ENCODE data around the gene LTBP1.
"Not testable (repeated sequence)": the region's sequence is repeated elsewhere in the genome, so short reads cannot be mapped to it uniquely, and the experiment has no call there.

The LTBP1 gene

DNA sequence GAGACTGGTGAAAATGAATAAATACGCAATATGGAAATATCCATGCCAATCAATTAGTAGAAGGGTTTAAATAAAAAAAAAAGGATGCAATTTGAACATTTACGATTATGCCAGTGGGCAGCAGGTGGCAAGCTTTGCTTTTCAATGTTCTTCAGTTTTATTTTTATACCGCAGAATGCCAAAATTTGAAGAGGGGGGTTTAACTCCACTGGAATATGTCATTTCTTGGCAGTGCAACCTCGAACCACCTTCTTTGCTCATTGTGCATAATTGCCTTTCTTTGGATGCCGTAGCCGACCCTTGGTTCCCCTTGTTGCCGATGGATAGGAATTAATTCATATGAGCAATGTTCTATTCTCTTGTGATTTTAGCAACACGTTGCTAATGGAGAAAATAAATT, 88.0 kb downstream of the LTBP1 start:
- peak in 9 of 56 donors; percentile 2 to 20 (median 8) for DNase-seq

DNA sequence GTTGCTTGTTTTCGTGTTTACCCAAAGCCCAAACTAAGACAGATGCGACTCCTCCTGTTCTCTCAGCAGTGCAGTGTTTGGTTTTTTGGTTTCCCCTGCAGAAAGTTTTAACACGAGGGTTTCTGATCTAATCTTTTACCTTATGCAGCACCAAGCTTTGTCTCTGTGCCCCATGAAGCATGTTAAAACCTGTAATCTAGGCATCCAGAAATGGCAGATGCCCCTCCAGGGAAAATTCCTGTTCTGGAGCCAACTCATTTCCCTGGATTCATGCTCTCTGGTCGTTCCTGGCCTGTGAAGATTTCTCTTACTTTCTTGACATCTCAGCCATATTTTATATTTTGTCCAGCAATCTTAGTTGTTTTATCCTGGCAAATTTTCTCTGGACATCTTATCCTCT, 91.5 kb downstream of the LTBP1 start:
- no peak for DNase-seq

DNA sequence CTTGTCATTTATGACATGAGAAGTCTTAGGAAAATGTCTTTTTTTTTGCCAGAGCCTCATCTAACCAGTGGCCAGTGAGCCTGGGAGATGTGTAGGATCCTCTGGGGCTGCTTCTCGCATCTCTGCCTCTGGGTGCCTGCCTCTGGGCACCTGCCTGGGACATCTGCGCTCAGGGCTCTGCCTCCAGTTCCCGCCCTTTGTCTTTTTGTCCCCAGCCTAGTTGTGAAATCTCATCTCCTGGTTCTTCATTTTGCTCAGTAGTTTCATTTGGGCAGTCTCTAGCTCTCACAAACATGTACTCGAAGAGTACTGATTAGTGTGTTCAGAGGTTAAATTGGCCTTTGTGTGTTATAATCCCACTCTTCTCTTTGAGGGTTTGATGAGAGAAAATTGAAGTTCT, 92.0 kb downstream of the LTBP1 start:
- no peak for DNase-seq

- no peak for DNase-seq
Observed at GRCh38 chr2:33040541-33040940, 93.8 kb downstream of the LTBP1 start.

GRCh38 chr2:33042265-33042664, 95.5 kb downstream of the LTBP1 start:
- no peak for DNase-seq

DNA sequence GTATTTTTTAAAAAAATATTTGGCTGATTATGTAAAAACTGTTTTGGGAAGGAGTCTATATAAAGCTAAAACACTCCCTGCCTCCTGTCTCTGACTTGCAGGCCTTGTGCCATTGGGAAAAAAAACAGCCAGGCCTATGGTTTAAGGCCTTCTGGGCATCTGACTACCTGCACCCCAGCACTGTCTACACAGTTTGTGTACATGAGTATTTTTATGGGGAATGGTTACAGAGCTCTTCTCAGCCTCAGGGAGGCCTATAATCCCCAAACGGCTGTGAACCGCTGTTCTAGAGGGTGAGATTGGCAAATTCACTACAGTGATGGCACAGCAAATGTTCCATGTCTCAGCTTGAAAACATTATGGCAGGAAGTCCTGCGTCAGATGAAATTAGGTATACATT, 96.1 kb downstream of the LTBP1 start:
- no peak for DNase-seq

- no peak for DNase-seq
Observed at GRCh38 chr2:33047939-33048338, 101.2 kb downstream of the LTBP1 start.

DNA sequence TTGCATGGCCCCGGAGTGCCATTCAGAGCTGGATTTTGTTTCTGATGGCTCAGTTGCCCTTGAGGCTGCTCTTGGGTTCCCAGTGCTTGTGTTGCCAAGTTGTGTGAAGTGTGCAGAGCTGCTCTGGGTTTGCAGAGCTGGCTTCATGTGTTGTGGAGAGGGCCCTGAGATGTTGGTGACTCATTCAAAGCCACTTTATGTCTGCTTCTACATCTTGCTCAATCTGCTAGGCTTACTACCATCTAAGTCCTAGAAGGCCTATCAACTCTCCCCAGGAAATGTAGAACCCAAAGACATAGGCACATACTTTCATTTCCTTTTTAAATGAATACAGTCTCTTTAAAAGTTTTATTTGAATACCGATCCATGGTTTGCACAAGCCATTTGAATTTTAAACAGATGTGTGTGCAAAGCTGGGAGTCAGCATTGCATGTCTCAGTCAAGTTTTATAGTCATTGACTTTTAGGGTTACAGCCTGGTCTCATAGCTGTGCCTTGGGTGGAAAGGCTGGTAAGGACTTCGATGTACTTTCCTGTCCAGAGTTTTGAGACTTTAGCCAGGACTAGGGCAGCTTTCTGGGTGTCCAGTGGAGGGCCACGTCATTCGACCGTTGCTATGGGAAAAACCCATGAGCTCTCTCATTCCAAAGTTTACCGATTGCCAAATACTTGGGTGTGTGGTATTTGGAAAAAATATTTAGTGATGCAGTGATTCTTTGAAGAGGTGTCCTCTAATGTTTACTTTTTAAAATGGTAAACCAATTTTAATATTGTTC, 105.0 kb downstream of the LTBP1 start:
- DNase-seq: no peak

DNA sequence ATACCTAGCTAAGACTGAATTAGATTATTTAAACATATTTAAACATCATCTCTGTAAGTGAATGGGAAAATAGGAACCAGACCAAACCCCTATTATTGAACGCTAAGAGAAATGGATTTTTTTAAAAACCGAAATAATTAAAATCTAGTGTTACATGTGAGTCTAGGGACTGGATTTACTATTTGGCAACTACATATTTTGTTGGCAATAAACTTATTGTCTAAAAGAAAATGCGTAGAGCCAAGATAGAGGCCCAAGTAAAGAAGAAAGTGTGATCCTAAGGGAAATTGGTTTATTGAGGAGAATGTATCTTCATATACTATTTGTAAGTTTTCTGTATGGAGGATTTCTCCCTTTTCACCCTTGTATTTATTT, 105.6 kb downstream of the LTBP1 start:
- DNase-seq: no peak

DNA sequence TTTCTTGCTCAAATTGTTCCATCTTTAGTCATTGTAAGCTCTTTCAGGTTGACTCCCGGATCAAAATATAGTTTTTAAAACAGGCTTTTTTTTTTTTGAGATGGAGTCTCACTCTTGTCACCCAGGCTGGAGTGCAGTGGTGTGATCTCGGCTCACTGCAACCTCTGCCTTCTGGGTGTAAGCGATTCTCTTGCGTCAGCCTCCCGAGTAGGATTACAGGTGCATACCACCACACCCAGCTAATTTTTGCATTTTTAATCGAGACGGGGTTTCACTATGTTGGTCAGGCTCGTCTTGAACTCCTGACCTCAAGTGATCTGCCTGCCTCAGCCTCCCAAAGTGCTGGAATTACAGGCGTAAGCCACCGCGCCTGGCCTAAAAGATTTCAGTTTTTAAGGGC, 106.0 kb downstream of the LTBP1 start:
- DNase-seq: not testable (repeated sequence)

DNA sequence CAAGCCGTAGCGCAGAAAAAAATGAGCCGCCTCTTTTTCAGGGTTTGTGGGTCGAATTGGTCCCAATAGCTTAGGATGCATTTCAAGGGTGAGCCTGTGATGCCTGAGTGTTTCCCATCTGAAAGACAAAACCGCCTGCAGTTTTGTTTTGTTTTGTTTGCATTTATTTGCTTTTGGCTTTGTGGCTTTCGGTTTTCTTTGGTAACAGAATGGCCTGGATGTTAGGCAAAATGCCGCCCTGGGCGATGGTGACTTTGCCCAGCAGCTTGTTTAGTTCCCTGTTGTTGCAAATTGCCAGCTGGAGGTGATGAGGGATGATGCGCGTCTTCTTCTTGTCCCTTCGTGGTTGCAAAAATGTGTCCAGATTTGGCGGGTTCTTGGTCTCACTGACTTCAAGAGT, 109.4 kb downstream of the LTBP1 start:
- no peak for DNase-seq

DNA sequence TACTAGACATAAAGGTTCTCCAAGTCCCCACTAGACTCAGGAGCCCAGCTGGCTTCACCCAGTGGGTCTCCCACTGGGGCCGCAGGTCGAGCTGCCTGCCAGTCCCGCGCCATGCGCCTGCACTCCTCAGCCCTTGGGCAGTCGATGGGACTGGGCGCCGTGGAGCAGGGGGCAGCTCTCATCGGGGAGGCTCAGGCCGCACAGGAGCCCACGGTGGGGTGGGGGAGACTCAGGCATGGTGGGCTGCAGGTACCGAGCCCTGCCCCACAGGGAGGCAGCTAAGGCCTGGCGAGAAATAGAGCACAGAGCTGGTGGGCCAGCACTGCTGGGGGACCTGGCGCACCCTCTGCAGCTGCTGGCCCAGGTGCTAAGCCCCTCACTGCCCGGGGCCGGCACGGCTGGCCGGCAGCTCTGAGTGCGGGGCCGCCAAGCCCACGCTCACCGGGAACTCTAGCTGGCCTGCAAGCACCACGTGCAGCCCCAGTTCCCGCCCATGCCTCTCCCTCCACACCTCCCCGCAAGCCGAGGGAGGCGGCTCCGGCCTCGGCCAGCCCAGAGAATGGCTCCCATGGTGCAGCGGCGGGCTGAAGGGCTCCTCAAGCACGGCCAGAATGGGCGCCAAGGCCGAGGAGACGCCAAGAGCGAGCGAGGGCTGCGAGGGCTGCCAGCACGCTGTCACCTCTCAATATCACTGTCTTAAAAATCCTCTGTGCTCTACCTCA, 110.7 kb downstream of the LTBP1 start:
- not testable (repeated sequence) for DNase-seq

GRCh38 chr2:33058716-33059470, 112.1 kb downstream of the LTBP1 start:
- no peak for DNase-seq

GRCh38 chr2:33059471-33060156, 112.9 kb downstream of the LTBP1 start:
- no peak for DNase-seq

DNA sequence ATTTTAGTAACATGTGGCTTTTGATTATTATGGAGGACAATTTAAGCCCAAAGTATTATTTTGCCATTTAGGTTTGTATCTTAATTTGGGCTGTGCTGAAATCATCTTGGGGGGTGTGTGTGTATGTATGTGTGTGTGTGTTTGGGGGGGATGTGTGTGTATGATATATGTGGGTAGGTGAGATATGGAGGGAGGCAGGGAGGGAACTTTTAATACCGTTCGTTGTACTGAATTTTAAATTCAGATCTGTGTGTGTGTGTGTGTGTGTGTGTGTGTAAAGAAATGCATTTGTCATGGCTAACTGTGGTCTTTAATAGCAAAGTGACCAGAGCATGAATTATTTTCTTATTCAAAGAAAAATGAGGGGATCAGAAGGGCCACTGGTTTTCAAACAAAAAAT, 113.7 kb downstream of the LTBP1 start:
- DNase-seq: no peak

DNA sequence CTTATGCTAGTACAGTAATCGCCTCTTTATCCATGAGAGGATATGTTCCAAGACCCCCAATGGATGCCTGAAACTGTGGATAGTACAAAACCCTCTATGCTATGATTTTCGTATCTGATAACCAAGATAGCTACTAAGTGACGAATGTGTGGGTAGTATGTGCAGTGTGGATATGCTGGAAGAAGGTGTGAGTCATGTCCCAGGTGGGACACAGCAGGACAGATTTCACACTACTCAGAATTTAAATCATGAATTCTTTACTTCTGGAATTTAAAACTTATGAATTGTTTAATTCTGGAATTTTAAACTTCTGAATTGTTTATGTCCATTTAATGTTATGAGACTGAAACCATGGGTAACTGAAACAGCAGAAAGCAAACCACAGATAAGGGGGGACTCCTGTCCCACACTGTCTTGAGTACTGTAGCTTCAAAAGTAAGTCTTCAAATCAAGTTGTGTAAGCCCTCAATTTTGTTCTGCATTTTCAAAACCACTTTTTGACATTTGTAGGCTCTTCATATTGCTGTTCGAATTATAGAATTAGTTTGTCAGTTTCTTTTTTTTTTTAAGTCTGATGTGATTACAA, 116.0 kb downstream of the LTBP1 start:
- no peak for DNase-seq

DNA sequence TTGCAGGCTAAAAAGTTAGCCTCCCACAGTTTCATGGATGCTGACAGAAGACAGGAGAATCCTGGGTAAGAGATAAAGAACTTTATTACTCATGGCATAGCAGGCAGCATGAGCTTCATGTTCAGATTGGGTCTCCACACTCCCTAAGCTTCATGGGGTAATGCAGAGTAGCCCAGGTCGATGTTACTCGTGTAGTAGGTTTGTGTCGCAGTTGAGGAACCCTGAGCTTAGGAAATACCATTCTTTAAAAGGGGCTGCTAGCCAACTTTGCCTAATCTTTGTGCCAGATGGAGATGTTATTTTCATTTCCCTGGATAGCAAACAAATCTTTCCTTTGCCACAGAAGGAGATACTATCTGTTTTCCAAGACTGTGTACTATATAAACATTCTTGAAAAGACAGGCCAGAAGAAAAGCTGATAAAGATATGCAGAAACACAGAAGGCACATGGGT, 117.6 kb downstream of the LTBP1 start:
- DNase-seq: no peak

DNA sequence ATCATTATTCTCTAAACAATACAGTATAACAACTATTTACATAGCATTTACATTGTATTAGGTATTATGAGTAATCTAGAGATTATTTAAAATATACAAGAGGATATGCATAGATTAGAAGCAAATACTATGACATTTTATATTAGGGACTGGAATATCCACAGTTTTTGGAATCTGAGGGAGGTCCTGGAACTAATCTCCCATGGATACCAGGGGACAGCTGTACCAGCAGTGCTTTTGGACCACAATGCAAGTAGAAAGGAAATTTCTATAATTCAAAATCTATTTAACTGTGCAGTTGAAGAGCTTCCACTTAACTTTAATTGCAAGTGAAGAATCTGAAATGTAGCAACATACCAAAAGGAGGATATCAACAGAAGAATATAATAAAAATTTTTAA, 120.8 kb downstream of the LTBP1 start:
- no peak for DNase-seq

DNA sequence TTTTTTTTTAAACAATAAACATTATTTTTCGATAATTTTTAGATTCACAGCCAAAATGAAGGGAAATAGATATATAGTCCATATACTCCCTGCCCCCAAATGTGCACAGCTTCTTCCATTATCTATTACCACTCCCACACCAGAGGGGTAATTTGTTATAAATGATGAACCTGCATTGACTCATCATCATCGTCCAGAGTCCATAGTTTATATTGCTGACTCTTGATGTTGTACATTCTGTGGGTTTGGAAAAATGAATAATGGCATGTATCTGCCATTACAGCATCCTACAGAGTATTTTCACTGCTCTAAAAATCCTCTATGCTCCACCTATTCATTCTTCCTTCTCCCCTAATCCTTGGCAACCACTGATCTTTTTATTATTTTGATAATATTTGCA, 121.5 kb downstream of the LTBP1 start:
- DNase-seq: no peak

DNA sequence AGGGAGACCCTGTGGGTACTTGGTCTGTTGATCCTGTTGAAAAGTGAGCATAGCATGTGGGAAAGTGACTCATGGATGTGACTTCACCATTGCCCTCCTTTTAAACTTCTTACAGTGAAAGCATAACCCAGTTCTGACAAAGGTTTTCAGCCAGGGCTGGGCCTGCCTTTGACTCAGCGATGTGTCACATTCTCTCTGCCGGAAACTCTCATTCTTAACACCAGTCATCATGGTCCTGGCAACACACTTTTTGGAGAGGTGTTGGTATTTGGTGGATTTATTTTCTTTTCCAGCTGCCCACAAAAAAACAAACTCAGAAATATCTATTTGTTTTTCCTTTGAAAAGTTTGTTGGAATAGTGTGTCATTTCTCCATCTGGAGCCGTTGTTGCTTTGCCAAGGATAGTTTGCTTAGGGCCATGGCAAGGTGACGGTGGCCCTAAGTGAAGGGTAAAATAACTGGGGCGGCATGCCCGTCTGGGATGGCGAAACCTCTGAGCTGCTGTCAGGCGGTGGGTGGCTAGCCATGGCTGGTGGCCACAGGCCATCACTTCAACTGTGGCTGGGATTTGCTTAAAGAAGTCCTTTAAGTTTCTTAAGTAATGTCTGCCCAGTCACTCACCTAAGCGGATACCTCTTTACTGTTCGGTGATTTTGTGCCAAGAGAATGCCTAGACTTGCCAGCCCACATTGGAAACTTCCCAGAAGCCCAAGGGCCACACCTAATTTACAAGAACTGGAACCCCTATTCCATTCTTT, 123.3 kb downstream of the LTBP1 start:
- peak in 1 of 56 donors; percentile 4 for DNase-seq

DNA sequence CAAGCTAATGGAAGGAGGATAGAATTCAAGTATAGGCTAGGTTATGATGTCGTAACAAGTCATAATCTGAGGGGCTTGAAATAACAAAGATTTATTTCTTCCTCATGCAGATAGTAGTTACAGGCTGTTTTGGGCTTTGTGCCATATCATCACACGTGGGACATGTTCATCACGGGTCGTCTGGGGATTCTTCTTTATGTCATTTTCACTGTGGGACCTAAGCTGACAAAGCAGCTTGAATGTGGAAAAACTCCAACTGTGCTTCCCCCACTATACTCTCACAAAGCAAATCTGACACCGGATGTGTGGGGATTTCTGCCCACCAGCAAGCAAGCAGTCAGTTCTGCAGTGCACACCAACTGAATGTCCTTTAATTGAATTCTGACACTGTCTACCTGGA, 124.8 kb downstream of the LTBP1 start:
- no peak for DNase-seq
